Endothelial cell of umbilical vein (primary cell): ENCODE data around the gene RGS9. TPM values are rescaled to one million over a fixed set of nuclear protein-coding genes. Genes with fewer than 3 reads are reported as not detected.

Experiments used
- BruUV-seq: library from RNA; stranded (reverse); fragments of 400-500 nt; replicated peaks from 2 replicates; lab custom pipeline; 2021; lab: Mats Ljungman, UMichigan
- CTCF ChIA-PET: fragments of 300-600, 350-600 bp; sonication (Branson Sonifier 250); formaldehyde crosslinking; loops from one replicate; lab custom pipeline; 2021; ENCODE audit warnings: antibody characterized with exemption, inconsistent platforms; lab: Charles Lee
- POLR2A ChIA-PET: fragments of 300-600, 350-600 bp; sonication (Branson Sonifier 250); formaldehyde crosslinking; loops from one replicate; lab custom pipeline; 2021; ENCODE audit warnings: antibody characterized with exemption, inconsistent platforms; lab: Charles Lee
- DNase-seq: peaks from one replicate; pipeline ENCODE4 v3.0.0-alpha.2; 2011; ENCODE audit warnings: low read depth, low spot score
- FAIRE-seq: peaks from 2 replicates; lab custom pipeline; 2011; peaks lifted over from hg19 to GRCh38; lab: Jason Lieb, UNC
- H2AFZ ChIP-seq: 2 replicates; pipeline ENCODE4 v1.6.0; 2012; ENCODE audit warnings: low read depth, low read length, control low read depth, inconsistent platforms
- H3K27ac ChIP-seq: 2 replicates; pipeline ENCODE4 v1.5.1; 2011; ENCODE audit warnings: low read depth, mild to moderate bottlenecking, control low read depth, low read length, moderate library complexity; ENCODE audit not compliant: insufficient read depth
- H3K27me3 ChIP-seq, 2 experiments: 2 replicates each; pipeline versions ENCODE4 v1.6.0 to v1.6.1; 2011; ENCODE audit warnings: low read length in 2 of 2, mixed read lengths in 1 of 2; ENCODE audit not compliant: control insufficient read depth in 2 of 2, insufficient read depth in 2 of 2
- H3K36me3 ChIP-seq, 2 experiments: 2 replicates in 1 of 2; 3 replicates in 1 of 2; pipeline ENCODE4 v1.5.1; 2011; ENCODE audit warnings: low read length in 2 of 2, mild to moderate bottlenecking in 1 of 2, moderate library complexity in 1 of 2; ENCODE audit not compliant: control insufficient read depth in 2 of 2, insufficient read depth in 2 of 2; ENCODE audit errors: extremely low read depth in 1 of 2
- H3K4me1 ChIP-seq: 3 replicates; pipeline ENCODE4 v1.5.1; 2011; ENCODE audit warnings: mild to moderate bottlenecking, low read length; ENCODE audit not compliant: control insufficient read depth, insufficient read depth; ENCODE audit errors: extremely low read depth
- H3K4me2 ChIP-seq: 2 replicates; pipeline ENCODE4 v1.6.1; 2011; ENCODE audit warnings: low read length, control low read depth, mixed read lengths; ENCODE audit not compliant: insufficient read depth
- H3K4me3 ChIP-seq, 3 experiments: fragments of 200-600 bp in 1 of 3; sonication (generic), shearing (Covaris generic) in 1 of 3; replicated peaks in 1 of 3; 2 replicates each; pipeline ENCODE4 v1.5.1; 2011 to 2016; ENCODE audit warnings: control low read depth in 3 of 3, low read length in 3 of 3, mild to moderate bottlenecking in 2 of 3, inconsistent platforms in 1 of 3, low read depth in 1 of 3, moderate library complexity in 1 of 3; ENCODE audit not compliant: insufficient read depth in 1 of 3
- H3K79me2 ChIP-seq: 2 replicates; pipeline ENCODE4 v1.6.0; 2012; ENCODE audit warnings: low read length, inconsistent platforms; ENCODE audit not compliant: control insufficient read depth, insufficient read depth
- H3K9ac ChIP-seq: replicated peaks from 2 replicates; pipeline ENCODE3; 2011; ENCODE audit warnings: low read length, control low read depth; ENCODE audit not compliant: insufficient read depth; ENCODE audit errors: extremely low read depth
- H3K9me1 ChIP-seq: replicated peaks from 3 replicates; pipeline ENCODE4 v1.6.0; 2011; ENCODE audit warnings: mild to moderate bottlenecking, low read length; ENCODE audit not compliant: control insufficient read depth, insufficient read depth; ENCODE audit errors: extremely low read depth
- H3K9me3 ChIP-seq: replicated peaks from 2 replicates; pipeline ENCODE4 v1.5.1; 2012; ENCODE audit warnings: low read length, inconsistent platforms; ENCODE audit not compliant: control insufficient read depth, insufficient read depth
- H4K20me1 ChIP-seq: replicated peaks from 2 replicates; pipeline ENCODE3; 2011; ENCODE audit warnings: mild to moderate bottlenecking, low read length; ENCODE audit not compliant: control insufficient read depth, insufficient read depth; ENCODE audit errors: extremely low read depth
- CTCF ChIP-seq, 2 donors: IDR thresholded peaks; 1 replicate in 1 of 2; 2 replicates in 1 of 2; pipeline ENCODE4 v1.5.1; 2011; ENCODE audit warnings: low read length in 2 of 2, mild to moderate bottlenecking in 2 of 2, moderate library complexity in 2 of 2, control low read depth in 1 of 2, inconsistent platforms in 1 of 2, low read depth in 1 of 2; ENCODE audit not compliant: insufficient read depth in 1 of 2; ENCODE audit errors: extremely low read depth in 1 of 2
- EZH2 ChIP-seq: IDR thresholded peaks from 2 replicates; pipeline ENCODE4 v1.6.1; 2012; ENCODE audit warnings: borderline replicate concordance, low read depth, mild to moderate bottlenecking, moderate library complexity, low read length, inconsistent platforms; ENCODE audit not compliant: severe bottlenecking
- FOS ChIP-seq: IDR thresholded peaks from 2 replicates; pipeline ENCODE4 v1.6.1; 2011; ENCODE audit warnings: mild to moderate bottlenecking, low read length, moderate library complexity, borderline replicate concordance; ENCODE audit not compliant: insufficient read depth
- GATA2 ChIP-seq: IDR thresholded peaks from 2 replicates; pipeline ENCODE4 v1.7.0; 2011; ENCODE audit warnings: low read depth, mild to moderate bottlenecking, moderate library complexity, mixed read lengths, low read length; ENCODE audit not compliant: insufficient read length, insufficient read depth
- JUN ChIP-seq: IDR thresholded peaks from 2 replicates; pipeline ENCODE4 v1.6.1; 2011; ENCODE audit warnings: borderline replicate concordance, low read depth; ENCODE audit not compliant: insufficient read length, insufficient read depth
- MAX ChIP-seq: IDR thresholded peaks from 2 replicates; pipeline ENCODE4 v1.6.1; 2011; ENCODE audit not compliant: insufficient read depth, insufficient read length
- MYC ChIP-seq: IDR thresholded peaks from one replicate; pipeline ENCODE4 v1.6.1; 2011; ENCODE audit warnings: mild to moderate bottlenecking, low read depth, low read length
- POLR2A ChIP-seq: IDR thresholded peaks from 2 replicates; pipeline ENCODE4 v1.6.1; 2012; ENCODE audit warnings: low read depth, mild to moderate bottlenecking, control low read depth, low read length
- POLR2AphosphoS5 ChIP-seq: IDR thresholded peaks from 2 replicates; pipeline ENCODE4 v1.6.1; 2012; ENCODE audit warnings: low read depth, mild to moderate bottlenecking, control low read depth, low read length, moderate library complexity; ENCODE audit not compliant: insufficient read depth
- dilution Hi-C: fragments of 300-500 bp; cut with MboI; formaldehyde crosslinking; loops from one replicate; pipeline ENCODE4 v1.15.0; 2019; ENCODE audit warnings: low sequenced_read_pairs; ENCODE audit not compliant: extremely low pct_ligation_motif_present
- intact Hi-C: fragments of 100-400 bp; cut with micrococcal nuclease; formaldehyde crosslinking; loops from one replicate; pipeline ENCODE4 v1.10.0; 2022
- polyA plus RNA-seq, 4 experiments: library from polyadenylated mRNA; depleted of rRNA in 3 of 4; stranded (reverse) in 3 of 4; unstranded in 1 of 4; fragments of >200 nt; gene quantifications; 2 replicates each; pipeline versions ENCODE4 v1.2.1 to v1.2.3, GENCODE V29; 2011 to 2012; ENCODE audit warnings: missing spikeins in 1 of 4
- total RNA-seq: library from RNA; stranded (reverse); gene quantifications from 2 replicates; pipeline ENCODE4 v1.2.3, GENCODE V29; 2021

RGS9 gene
- total and polyA plus RNA-seq, 2 donors (not counting 3 experiments of a cell fraction or from before 2014, with no cell fraction given), result 0.61 to 1.4 TPM

- dilution Hi-C loops, result no loop called here
- FAIRE-seq (no peak), DNase-seq (no peak)
- no peaks in the 10 kb centered on the region for H3K79me2 ChIP-seq
- H3K9me1 ChIP-seq, result no peaks in the 10 kb centered on the region
- ChIA-PET POLR2A (no interaction called here), CTCF (interaction anchor here (0.9 kb wide), 1 partner anchor 12 kb away, joined by 3 read pairs; no protein-coding TSS in a partner anchor)
- H3K27me3 ChIP-seq, result peaks cover 0 to 6% of the 10 kb centered on the region in 2 experiments
- intact Hi-C loops, result no loop called here
- H3K4me2 ChIP-seq, result no peak overlapping the region
- no peaks in the 10 kb centered on the region for H4K20me1 ChIP-seq
- no peaks in the 10 kb centered on the region for H3K36me3 ChIP-seq
- H3K4me1 ChIP-seq, result peaks cover 23% of the 10 kb centered on the region
- no TSS peak for BruUV-seq
- no peak overlapping the region for H3K4me3 ChIP-seq
- no peak overlapping the region for H3K27ac ChIP-seq
- H3K9ac ChIP-seq, result no peak overlapping the region
- TF ChIP-seq MYC (no peak), JUN (no peak), EZH2 (no peak), POLR2AphosphoS5 (no peak), CTCF (IDR thresholded peaks at IDR 0.05; ENCODE audit: extremely low read depth in 1 of 2, insufficient read depth in 1 of 2, low read depth in 1 of 2, low read length in 2 of 2) (no peak), GATA2 (no peak), POLR2A (no peak), FOS (no peak), MAX (no peak)
- no peak overlapping the region for H2AFZ ChIP-seq
- H3K9me3 ChIP-seq, result no peaks in the 10 kb centered on the region
These were observed 48.7 kb downstream of the RGS9 start for GRCh38 chr17:65185668-65186382.
